ENCODE data around the gene ATPAF2.
"Not testable (repeated sequence)": the region's sequence is repeated elsewhere in the genome, so short reads cannot be mapped to it uniquely, and the experiment has no call there.

Gene ATPAF2

DNA sequence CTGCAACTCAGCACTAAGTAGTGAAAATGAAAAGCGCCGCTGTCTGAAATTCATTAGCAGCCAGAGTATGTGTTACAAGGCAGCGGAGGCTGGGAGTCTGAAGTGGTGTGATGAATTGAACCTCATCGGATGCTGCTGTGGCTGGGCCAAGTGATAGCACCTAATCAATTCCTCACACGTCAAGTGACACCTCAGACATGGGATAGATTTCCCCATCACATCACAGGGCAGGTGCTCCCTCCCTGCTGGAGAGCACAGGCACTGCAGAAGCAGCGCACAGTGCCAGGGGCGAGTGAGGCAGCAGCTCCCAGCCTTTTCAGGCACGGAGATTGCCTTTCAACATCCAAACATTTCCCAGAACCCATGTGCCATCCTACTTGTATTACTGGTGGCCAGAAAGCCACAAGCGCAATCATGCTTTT is 34.1 kb downstream of the ATPAF2 start:
- ChIA-PET CTCF (interaction anchor here (1.0 to 1.3 kb wide), 2 partner anchors 9 to 11 kb away, joined by 3 to 4 read pairs; no protein-coding TSS in a partner anchor), POLR2A (no interaction called here)
- no peak overlapping the region for H3K4me3 ChIP-seq (ENCODE audit: control insufficient read depth in 1 of 7, extremely low read depth in 1 of 7, insufficient read depth in 4 of 7, low read depth in 2 of 7, low read length in 6 of 7)
- DNase-seq = no peak
- WGBS (ENCODE audit: insufficient coverage) = 97% methylated on average over 5 of the region's 9 CpGs
- peaks cover 0 to 29% (median 19%) of the 10 kb centered on the region in 4 experiments for H3K36me3 ChIP-seq (ENCODE audit: control insufficient read depth in 4 of 4, insufficient read depth in 4 of 4, low read length in 3 of 4)
- no peaks in the 10 kb centered on the region for H3K9me3 ChIP-seq (ENCODE audit: control extremely low read depth in 1 of 5, control insufficient read depth in 4 of 5, insufficient read depth in 2 of 5, low read depth in 1 of 5, low read length in 4 of 5)
- no peaks in the 10 kb centered on the region for H3K27me3 ChIP-seq (replicated peaks in 2 of 5; ENCODE audit: control insufficient read depth in 4 of 5, insufficient read depth in 5 of 5, low read length in 4 of 5)
- no peaks in the 10 kb centered on the region for H3K4me1 ChIP-seq (ENCODE audit: control extremely low read depth in 1 of 4, control insufficient read depth in 4 of 4, insufficient read depth in 4 of 4, low read length in 3 of 4)
- no peak overlapping the region for H3K27ac ChIP-seq (ENCODE audit: insufficient read depth in 1 of 2, low read depth in 1 of 2, low read length in 2 of 2, poor library complexity in 1 of 2, severe bottlenecking in 2 of 2)

- Histone ChIP-seq H3K36me3 (ENCODE audit: control insufficient read depth in 4 of 4, insufficient read depth in 4 of 4, low read length in 3 of 4) (peaks cover 0 to 23% (median 16%) of the 10 kb centered on the region in 4 experiments), H3K9me3 (ENCODE audit: control extremely low read depth in 1 of 5, control insufficient read depth in 4 of 5, insufficient read depth in 2 of 5, low read depth in 1 of 5, low read length in 4 of 5) (no peaks in the 10 kb centered on the region), H3K27me3 (replicated peaks in 2 of 5; ENCODE audit: control insufficient read depth in 4 of 5, insufficient read depth in 5 of 5, low read length in 4 of 5) (no peaks in the 10 kb centered on the region), H3K27ac (ENCODE audit: insufficient read depth in 1 of 2, low read depth in 1 of 2, low read length in 2 of 2, poor library complexity in 1 of 2, severe bottlenecking in 2 of 2) (no peak overlapping the region), H3K4me1 (ENCODE audit: control extremely low read depth in 1 of 4, control insufficient read depth in 4 of 4, insufficient read depth in 4 of 4, low read length in 3 of 4) (no peaks in the 10 kb centered on the region), H3K4me3 (ENCODE audit: control insufficient read depth in 1 of 7, extremely low read depth in 1 of 7, insufficient read depth in 4 of 7, low read depth in 2 of 7, low read length in 6 of 7) (no peak overlapping the region)
- CTCF ChIA-PET = interaction anchor here (1.0 to 1.3 kb wide), 2 partner anchors 9 to 10 kb away, joined by 3 to 4 read pairs; no protein-coding TSS in a partner anchor
- WGBS (ENCODE audit: insufficient coverage) = 94% methylated on average over 5 of the region's 9 CpGs
- POLR2A ChIA-PET = no interaction called here
- no peak for DNase-seq
Measured at GRCh38 chr17:18004345-18004744, 34.6 kb downstream of the ATPAF2 start.

DNA sequence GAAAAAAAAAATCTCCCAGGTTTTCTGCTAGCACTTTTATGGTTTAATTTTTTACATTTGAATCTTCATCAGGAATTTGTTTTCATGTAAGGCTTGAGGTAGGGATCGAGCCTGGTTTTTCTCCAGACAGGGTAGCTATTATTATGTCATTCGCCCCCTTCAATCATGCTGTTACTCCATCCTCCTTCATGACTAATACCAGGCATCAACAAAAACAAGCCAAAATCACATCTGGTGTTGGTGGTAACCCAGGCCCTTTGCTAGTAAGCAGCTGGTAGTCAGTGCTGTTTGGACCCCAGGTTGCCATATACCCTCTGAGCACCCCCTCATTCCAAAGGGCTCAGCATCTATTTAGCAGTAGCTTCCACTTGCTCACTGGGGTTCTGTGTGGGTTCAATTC is 36.8 kb downstream of the ATPAF2 start:
- ChIA-PET POLR2A (no interaction called here), CTCF (interaction anchor here (0.9 to 2.8 kb wide), 2 partner anchors 9 to 26 kb away, joined by 3 to 8 read pairs; no protein-coding TSS in a partner anchor)
- no peaks in the 10 kb centered on the region for H3K4me1 ChIP-seq (ENCODE audit: control extremely low read depth in 1 of 4, control insufficient read depth in 4 of 4, insufficient read depth in 4 of 4, low read length in 3 of 4)
- no CpG with 5 or more reads among the region's 2 CpGs for WGBS (ENCODE audit: insufficient coverage)
- no peaks in the 10 kb centered on the region for H3K9me3 ChIP-seq (ENCODE audit: control extremely low read depth in 1 of 5, control insufficient read depth in 4 of 5, insufficient read depth in 2 of 5, low read depth in 1 of 5, low read length in 4 of 5)
- no peak overlapping the region for H3K4me3 ChIP-seq (ENCODE audit: control insufficient read depth in 1 of 7, extremely low read depth in 1 of 7, insufficient read depth in 4 of 7, low read depth in 2 of 7, low read length in 6 of 7)
- DNase-seq = no peak
- peaks cover 0 to 18% (median 9%) of the 10 kb centered on the region in 4 experiments for H3K36me3 ChIP-seq (ENCODE audit: control insufficient read depth in 4 of 4, insufficient read depth in 4 of 4, low read length in 3 of 4)
- H3K27ac ChIP-seq (ENCODE audit: insufficient read depth in 1 of 2, low read depth in 1 of 2, low read length in 2 of 2, poor library complexity in 1 of 2, severe bottlenecking in 2 of 2) = no peak overlapping the region
- no peaks in the 10 kb centered on the region for H3K27me3 ChIP-seq (replicated peaks in 2 of 5; ENCODE audit: control insufficient read depth in 4 of 5, insufficient read depth in 5 of 5, low read length in 4 of 5)

DNA sequence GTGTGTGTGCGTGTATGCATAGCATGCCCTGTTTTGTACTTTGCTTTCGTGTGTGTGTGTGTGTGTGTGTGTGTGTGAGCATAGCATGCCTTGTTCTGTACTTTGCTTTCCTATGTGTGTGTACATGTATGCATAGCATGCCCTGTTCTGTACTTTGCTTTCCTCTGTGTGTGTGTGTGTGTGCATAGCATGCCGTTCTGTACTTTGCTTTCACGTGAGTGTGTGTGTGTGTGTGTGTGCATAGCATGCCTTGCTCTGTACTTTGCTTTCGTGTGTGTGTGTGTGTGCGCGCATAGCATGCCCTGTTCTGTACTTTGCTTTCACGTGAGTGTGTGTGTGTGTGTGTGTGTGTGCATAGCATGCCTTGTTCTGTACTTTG is 38.9 kb downstream of the ATPAF2 start:
- Histone ChIP-seq H3K36me3 (ENCODE audit: control insufficient read depth in 4 of 4, insufficient read depth in 4 of 4, low read length in 3 of 4) (peaks cover 0 to 4% (median under 1%) of the 10 kb centered on the region in 4 experiments), H3K9me3 (ENCODE audit: control extremely low read depth in 1 of 5, control insufficient read depth in 4 of 5, insufficient read depth in 2 of 5, low read depth in 1 of 5, low read length in 4 of 5) (no peaks in the 10 kb centered on the region), H3K27ac (ENCODE audit: insufficient read depth in 1 of 2, low read depth in 1 of 2, low read length in 2 of 2, poor library complexity in 1 of 2, severe bottlenecking in 2 of 2) (no peak overlapping the region), H3K4me1 (ENCODE audit: control extremely low read depth in 1 of 4, control insufficient read depth in 4 of 4, insufficient read depth in 4 of 4, low read length in 3 of 4) (no peaks in the 10 kb centered on the region), H3K4me3 (ENCODE audit: control insufficient read depth in 1 of 7, extremely low read depth in 1 of 7, insufficient read depth in 4 of 7, low read depth in 2 of 7, low read length in 6 of 7) (no peak overlapping the region), H3K27me3 (replicated peaks in 2 of 5; ENCODE audit: control insufficient read depth in 4 of 5, insufficient read depth in 5 of 5, low read length in 4 of 5) (no peaks in the 10 kb centered on the region)
- ChIA-PET CTCF (interaction anchor here (0.9 to 1.7 kb wide), 2 partner anchors 15 to 68 kb away, joined by 3 to 6 read pairs; no protein-coding TSS in a partner anchor), POLR2A (no interaction called here)
- WGBS (ENCODE audit: insufficient coverage) = 90% methylated on average over 2 of the region's 8 CpGs
- DNase-seq = no peak

GRCh38 chr17:17999364-18000029 is 39.5 kb downstream of the ATPAF2 start:
- WGBS (ENCODE audit: insufficient coverage) = 96% methylated on average over 4 of the region's 9 CpGs
- CTCF ChIA-PET = interaction anchor here (1.4 kb wide), 1 partner anchor 34 kb away, joined by 3 read pairs; no protein-coding TSS in a partner anchor

GRCh38 chr17:17998934-17999333 is 40.0 kb downstream of the ATPAF2 start:
- Histone ChIP-seq H3K27me3 (replicated peaks in 2 of 5; ENCODE audit: control insufficient read depth in 4 of 5, insufficient read depth in 5 of 5, low read length in 4 of 5) (no peaks in the 10 kb centered on the region), H3K9me3 (ENCODE audit: control extremely low read depth in 1 of 5, control insufficient read depth in 4 of 5, insufficient read depth in 2 of 5, low read depth in 1 of 5, low read length in 4 of 5) (no peaks in the 10 kb centered on the region), H3K4me3 (ENCODE audit: control insufficient read depth in 1 of 7, extremely low read depth in 1 of 7, insufficient read depth in 4 of 7, low read depth in 2 of 7, low read length in 6 of 7) (no peak overlapping the region), H3K4me1 (ENCODE audit: control extremely low read depth in 1 of 4, control insufficient read depth in 4 of 4, insufficient read depth in 4 of 4, low read length in 3 of 4) (no peaks in the 10 kb centered on the region), H3K36me3 (ENCODE audit: control insufficient read depth in 4 of 4, insufficient read depth in 4 of 4, low read length in 3 of 4) (no peaks in the 10 kb centered on the region), H3K27ac (ENCODE audit: insufficient read depth in 1 of 2, low read depth in 1 of 2, low read length in 2 of 2, poor library complexity in 1 of 2, severe bottlenecking in 2 of 2) (no peak overlapping the region)
- 98% methylated on average over 8 of the region's 8 CpGs for WGBS (ENCODE audit: insufficient coverage)
- no peak for DNase-seq
- POLR2A ChIA-PET = no interaction called here
- CTCF ChIA-PET = interaction anchor here (1.4 kb wide), 1 partner anchor 35 kb away, joined by 3 read pairs; no protein-coding TSS in a partner anchor

More at GRCh38 chr17:17999364-18000029, 39.5 kb downstream of the ATPAF2 start:
- no peak overlapping the region for H3K27ac ChIP-seq (ENCODE audit: insufficient read depth in 1 of 2, low read depth in 1 of 2, low read length in 2 of 2, poor library complexity in 1 of 2, severe bottlenecking in 2 of 2)
- DNase-seq = peak in 2 of 3 donors; percentile 11 to 17
- H3K4me1 ChIP-seq (ENCODE audit: control extremely low read depth in 1 of 4, control insufficient read depth in 4 of 4, insufficient read depth in 4 of 4, low read length in 3 of 4) = no peaks in the 10 kb centered on the region
- H3K9me3 ChIP-seq (ENCODE audit: control extremely low read depth in 1 of 5, control insufficient read depth in 4 of 5, insufficient read depth in 2 of 5, low read depth in 1 of 5, low read length in 4 of 5) = no peaks in the 10 kb centered on the region
- peaks cover 0 to 4% (median 0%) of the 10 kb centered on the region in 4 experiments for H3K36me3 ChIP-seq (ENCODE audit: control insufficient read depth in 4 of 4, insufficient read depth in 4 of 4, low read length in 3 of 4)
- no peak overlapping the region for H3K4me3 ChIP-seq (ENCODE audit: control insufficient read depth in 1 of 7, extremely low read depth in 1 of 7, insufficient read depth in 4 of 7, low read depth in 2 of 7, low read length in 6 of 7)
- H3K27me3 ChIP-seq (replicated peaks in 2 of 5; ENCODE audit: control insufficient read depth in 4 of 5, insufficient read depth in 5 of 5, low read length in 4 of 5) = no peaks in the 10 kb centered on the region
- POLR2A ChIA-PET = no interaction called here

- POLR2A ChIA-PET; H3K27ac ChIP-seq (ENCODE audit: insufficient read depth in 1 of 2, low read depth in 1 of 2, low read length in 2 of 2, poor library complexity in 1 of 2, severe bottlenecking in 2 of 2); H3K4me3 ChIP-seq (ENCODE audit: control insufficient read depth in 1 of 7, extremely low read depth in 1 of 7, insufficient read depth in 4 of 7, low read depth in 2 of 7, low read length in 6 of 7); H3K27me3 ChIP-seq (replicated peaks in 2 of 5; ENCODE audit: control insufficient read depth in 4 of 5, insufficient read depth in 5 of 5, low read length in 4 of 5); H3K4me1 ChIP-seq (ENCODE audit: control extremely low read depth in 1 of 4, control insufficient read depth in 4 of 4, insufficient read depth in 4 of 4, low read length in 3 of 4); H3K36me3 ChIP-seq (ENCODE audit: control insufficient read depth in 4 of 4, insufficient read depth in 4 of 4, low read length in 3 of 4); H3K9me3 ChIP-seq (ENCODE audit: control extremely low read depth in 1 of 5, control insufficient read depth in 4 of 5, insufficient read depth in 2 of 5, low read depth in 1 of 5, low read length in 4 of 5); DNase-seq: not testable (repeated sequence)
- 93% methylated on average over 5 of the region's 8 CpGs for WGBS (ENCODE audit: insufficient coverage)
- CTCF ChIA-PET = interaction anchor here (0.8 to 1.3 kb wide), 3 partner anchors 8 to 38 kb away, joined by 3 to 6 read pairs (median 3); no protein-coding TSS in a partner anchor
Measured at GRCh38 chr17:17995887-17996286, 43.1 kb downstream of the ATPAF2 start.
